ENCODE results near the gene HYAL2.

DNA sequence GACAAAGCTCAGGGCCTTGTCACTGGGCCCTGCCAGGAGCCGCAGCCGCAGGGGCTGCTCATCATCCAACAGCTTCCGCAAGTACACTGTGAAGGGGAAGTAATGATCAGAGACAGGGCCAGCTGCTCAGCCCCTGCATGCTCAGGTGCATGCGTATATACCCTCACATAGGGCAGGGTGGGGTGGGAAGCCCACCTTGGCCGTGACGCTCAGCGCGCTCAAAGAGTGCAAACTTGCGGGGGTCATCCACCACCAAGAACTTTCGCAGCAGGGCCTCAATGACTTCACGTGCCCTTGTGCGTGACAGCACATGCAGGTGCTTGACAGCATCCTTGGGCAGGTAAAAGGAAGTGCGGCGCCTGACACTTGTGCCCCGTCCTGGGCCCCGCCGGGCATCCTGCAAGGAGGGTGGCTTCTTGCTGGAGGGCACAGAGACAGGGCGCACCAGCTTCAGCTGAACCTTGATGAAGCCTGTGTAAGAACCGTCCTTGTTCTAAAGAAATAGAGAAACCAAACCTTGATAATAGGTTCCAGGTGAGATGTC lies 8.9 kb upstream of the HYAL2 start:
- no peak for TF ChIP-seq CTCF (IDR thresholded peaks at IDR 0.05; ENCODE audit: insufficient read depth, low read length, poor library complexity, severe bottlenecking)
- no peak for TF ChIP-seq EZH2phosphoT487 (conservative IDR thresholded peaks at IDR 0.05; ENCODE audit: low read length)
